ENCODE results near the gene SLX4. TPM values are rescaled to one million over a fixed set of nuclear protein-coding genes. Genes with fewer than 3 reads are reported as not detected.

Gene SLX4
- polyA plus RNA-seq, 1 of the 3 experiments (the other 2 are of a cell fraction): 2.1 TPM

- CTCF ChIA-PET: no interaction called here
- WGBS (ENCODE audit: low lambda C conversion rate): 79% methylated on average over 9 of the region's 9 CpGs
- no peak for TF ChIP-seq MXI1 (IDR thresholded peaks at IDR 0.05; ENCODE audit: low read depth, low read length)
- TF ChIP-seq EZH2phosphoT487 (IDR thresholded peaks at IDR 0.05; ENCODE audit: borderline replicate concordance, low read depth): no peak
- TF ChIP-seq TCF12 (IDR thresholded peaks at IDR 0.05): no peak
- TF ChIP-seq NRF1 (IDR thresholded peaks at IDR 0.05; ENCODE audit: low read depth, low read length): no peak
- TF ChIP-seq FOSL2 (IDR thresholded peaks at IDR 0.05; ENCODE audit: borderline replicate concordance, low read depth): no peak
- TF ChIP-seq, protein P1, sequence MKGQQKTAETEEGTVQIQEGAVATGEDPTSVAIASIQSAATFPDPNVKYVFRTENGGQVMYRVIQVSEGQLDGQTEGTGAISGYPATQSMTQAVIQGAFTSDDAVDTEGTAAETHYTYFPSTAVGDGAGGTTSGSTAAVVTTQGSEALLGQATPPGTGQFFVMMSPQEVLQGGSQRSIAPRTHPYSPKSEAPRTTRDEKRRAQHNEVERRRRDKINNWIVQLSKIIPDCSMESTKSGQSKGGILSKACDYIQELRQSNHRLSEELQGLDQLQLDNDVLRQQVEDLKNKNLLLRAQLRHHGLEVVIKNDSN (IDR thresholded peaks at IDR 0.05; ENCODE audit: borderline replicate concordance, low read depth): no peak
- TF ChIP-seq TAF1 (IDR thresholded peaks at IDR 0.05; ENCODE audit: borderline replicate concordance, low read depth, low read length): no peak
- TF ChIP-seq, protein P2, sequence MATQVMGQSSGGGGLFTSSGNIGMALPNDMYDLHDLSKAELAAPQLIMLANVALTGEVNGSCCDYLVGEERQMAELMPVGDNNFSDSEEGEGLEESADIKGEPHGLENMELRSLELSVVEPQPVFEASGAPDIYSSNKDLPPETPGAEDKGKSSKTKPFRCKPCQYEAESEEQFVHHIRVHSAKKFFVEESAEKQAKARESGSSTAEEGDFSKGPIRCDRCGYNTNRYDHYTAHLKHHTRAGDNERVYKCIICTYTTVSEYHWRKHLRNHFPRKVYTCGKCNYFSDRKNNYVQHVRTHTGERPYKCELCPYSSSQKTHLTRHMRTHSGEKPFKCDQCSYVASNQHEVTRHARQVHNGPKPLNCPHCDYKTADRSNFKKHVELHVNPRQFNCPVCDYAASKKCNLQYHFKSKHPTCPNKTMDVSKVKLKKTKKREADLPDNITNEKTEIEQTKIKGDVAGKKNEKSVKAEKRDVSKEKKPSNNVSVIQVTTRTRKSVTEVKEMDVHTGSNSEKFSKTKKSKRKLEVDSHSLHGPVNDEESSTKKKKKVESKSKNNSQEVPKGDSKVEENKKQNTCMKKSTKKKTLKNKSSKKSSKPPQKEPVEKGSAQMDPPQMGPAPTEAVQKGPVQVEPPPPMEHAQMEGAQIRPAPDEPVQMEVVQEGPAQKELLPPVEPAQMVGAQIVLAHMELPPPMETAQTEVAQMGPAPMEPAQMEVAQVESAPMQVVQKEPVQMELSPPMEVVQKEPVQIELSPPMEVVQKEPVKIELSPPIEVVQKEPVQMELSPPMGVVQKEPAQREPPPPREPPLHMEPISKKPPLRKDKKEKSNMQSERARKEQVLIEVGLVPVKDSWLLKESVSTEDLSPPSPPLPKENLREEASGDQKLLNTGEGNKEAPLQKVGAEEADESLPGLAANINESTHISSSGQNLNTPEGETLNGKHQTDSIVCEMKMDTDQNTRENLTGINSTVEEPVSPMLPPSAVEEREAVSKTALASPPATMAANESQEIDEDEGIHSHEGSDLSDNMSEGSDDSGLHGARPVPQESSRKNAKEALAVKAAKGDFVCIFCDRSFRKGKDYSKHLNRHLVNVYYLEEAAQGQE (IDR thresholded peaks at IDR 0.05; ENCODE audit: low read depth, low read length): no peak
- TF ChIP-seq CHD2 (IDR thresholded peaks at IDR 0.05; ENCODE audit: low read length, partially characterized antibody): no peak
- no peak for TF ChIP-seq GABPA (IDR thresholded peaks at IDR 0.05; ENCODE audit: low read depth)
- no peak for TF ChIP-seq ELF1 (IDR thresholded peaks at IDR 0.05)
- TF ChIP-seq RCOR1 (IDR thresholded peaks at IDR 0.05; ENCODE audit: low read length): no peak
- TF ChIP-seq CTCF (IDR thresholded peaks at IDR 0.05): no peak
- no peak for TF ChIP-seq SIN3A (IDR thresholded peaks at IDR 0.05; ENCODE audit: borderline replicate concordance, low read depth, low read length)
- TF ChIP-seq NFIC (IDR thresholded peaks at IDR 0.05; ENCODE audit: borderline replicate concordance): no peak
- TF ChIP-seq SMC3 (IDR thresholded peaks at IDR 0.05; ENCODE audit: low read depth, low read length): no peak
- no peak for TF ChIP-seq JUND (IDR thresholded peaks at IDR 0.05)
- no peak for TF ChIP-seq TEAD4 (IDR thresholded peaks at IDR 0.05; ENCODE audit: borderline replicate concordance, insufficient read depth)
- TF ChIP-seq RFX5 (IDR thresholded peaks at IDR 0.05; ENCODE audit: low read length): no peak
- TF ChIP-seq YY1 (IDR thresholded peaks at IDR 0.05; ENCODE audit: low read depth): no peak
- POLR2A ChIA-PET: no interaction called here
- Histone ChIP-seq H3K79me2 (ENCODE audit: insufficient read depth) (no peaks in the 10 kb centered on the region), H3K9ac (no peak overlapping the region), H3K27me3 (ENCODE audit: insufficient read depth) (no peaks in the 10 kb centered on the region), H3K36me3 (replicated peaks in 1 of 2; ENCODE audit: control insufficient read depth in 1 of 2, insufficient read depth in 2 of 2, low read length in 1 of 2) (no peaks in the 10 kb centered on the region), H3K4me1 (ENCODE audit: control insufficient read depth in 1 of 2, insufficient read depth in 2 of 2, low read depth in 1 of 2, low read length in 1 of 2) (no peaks in the 10 kb centered on the region), H3K4me2 (no peak overlapping the region), H3K9me2 (no peaks in the 10 kb centered on the region), H3F3A (replicated peaks; ENCODE audit: insufficient read depth) (no peaks in the 10 kb centered on the region), H3K4me3 (ENCODE audit: low read depth in 2 of 2, low read length in 1 of 2) (no peak overlapping the region), H3K27ac (ENCODE audit: low read depth in 2 of 2, low read length in 1 of 2) (no peak overlapping the region), H3K9me3 (no peaks in the 10 kb centered on the region), H2AFZ (ENCODE audit: low read depth) (no peak overlapping the region), H4K20me1 (ENCODE audit: insufficient read depth) (no peaks in the 10 kb centered on the region)
- no peak for DNase-seq
These were observed 38.1 kb downstream of the SLX4 start for GRCh38 chr16:3573146-3573815.

Measured in SK-N-SH (cell line).